ENCODE results near the gene SBF1. TPM values are rescaled to one million over a fixed set of nuclear protein-coding genes. Genes with fewer than 3 reads are reported as not detected.

SBF1 gene
- polyA plus RNA-seq, 1 donor from 2014 or later: 58.9 TPM

DNA sequence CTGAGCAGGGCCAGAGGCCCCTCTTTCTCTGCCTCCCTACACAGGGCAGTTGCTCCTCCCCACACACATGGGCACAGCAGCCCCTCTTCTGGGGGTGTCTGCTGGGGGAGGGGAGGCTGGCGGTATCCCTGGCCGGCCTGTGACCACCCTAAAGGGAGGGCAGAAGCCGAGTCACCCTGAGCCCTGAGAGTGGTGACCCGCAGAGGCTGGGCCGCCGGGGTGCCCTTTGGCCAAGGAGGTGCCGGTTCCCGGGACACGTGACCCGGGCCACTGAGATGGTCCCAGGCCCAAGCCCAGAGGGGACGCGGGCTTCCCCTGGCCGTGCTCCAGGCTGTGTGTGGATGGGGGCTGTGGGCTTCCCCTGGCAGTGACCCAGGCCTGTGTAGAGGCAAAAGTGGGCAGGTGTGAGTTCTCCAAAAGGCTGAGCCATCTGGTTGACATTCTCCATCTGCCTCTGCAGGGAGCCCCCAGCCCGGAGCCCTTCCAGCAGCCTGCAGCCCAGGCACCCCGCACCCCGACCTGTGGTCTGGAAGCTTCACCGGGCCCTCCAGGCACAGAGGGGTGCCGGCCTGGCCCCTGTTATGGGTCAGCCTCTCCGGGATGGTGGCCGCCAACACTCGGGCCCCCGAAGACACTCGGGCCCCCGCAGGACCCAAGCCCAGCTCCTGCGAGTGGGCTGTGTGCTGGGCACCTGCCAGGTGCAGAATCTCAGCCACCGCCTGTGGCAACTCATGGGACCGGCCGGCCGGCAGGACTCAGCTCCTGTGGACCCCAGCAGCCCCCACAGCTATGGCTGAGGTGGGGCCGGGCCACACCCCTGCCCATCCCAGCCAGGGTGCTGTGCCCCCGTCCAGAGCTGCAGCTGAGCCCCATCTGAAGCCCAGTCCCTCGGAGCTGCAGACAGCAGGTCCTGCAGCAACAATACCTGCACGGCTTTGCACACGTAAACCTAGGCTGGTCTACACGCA is 7.6 kb upstream of the SBF1 start:
- no peak overlapping the region for H3K27ac ChIP-seq (ENCODE audit: low read length)
- no peak for TF ChIP-seq RAD21 (conservative IDR thresholded peaks at IDR 0.05)
- TF ChIP-seq TAF1 (IDR thresholded peaks at IDR 0.05; ENCODE audit: low read depth): no peak
- TF ChIP-seq, protein P1, sequence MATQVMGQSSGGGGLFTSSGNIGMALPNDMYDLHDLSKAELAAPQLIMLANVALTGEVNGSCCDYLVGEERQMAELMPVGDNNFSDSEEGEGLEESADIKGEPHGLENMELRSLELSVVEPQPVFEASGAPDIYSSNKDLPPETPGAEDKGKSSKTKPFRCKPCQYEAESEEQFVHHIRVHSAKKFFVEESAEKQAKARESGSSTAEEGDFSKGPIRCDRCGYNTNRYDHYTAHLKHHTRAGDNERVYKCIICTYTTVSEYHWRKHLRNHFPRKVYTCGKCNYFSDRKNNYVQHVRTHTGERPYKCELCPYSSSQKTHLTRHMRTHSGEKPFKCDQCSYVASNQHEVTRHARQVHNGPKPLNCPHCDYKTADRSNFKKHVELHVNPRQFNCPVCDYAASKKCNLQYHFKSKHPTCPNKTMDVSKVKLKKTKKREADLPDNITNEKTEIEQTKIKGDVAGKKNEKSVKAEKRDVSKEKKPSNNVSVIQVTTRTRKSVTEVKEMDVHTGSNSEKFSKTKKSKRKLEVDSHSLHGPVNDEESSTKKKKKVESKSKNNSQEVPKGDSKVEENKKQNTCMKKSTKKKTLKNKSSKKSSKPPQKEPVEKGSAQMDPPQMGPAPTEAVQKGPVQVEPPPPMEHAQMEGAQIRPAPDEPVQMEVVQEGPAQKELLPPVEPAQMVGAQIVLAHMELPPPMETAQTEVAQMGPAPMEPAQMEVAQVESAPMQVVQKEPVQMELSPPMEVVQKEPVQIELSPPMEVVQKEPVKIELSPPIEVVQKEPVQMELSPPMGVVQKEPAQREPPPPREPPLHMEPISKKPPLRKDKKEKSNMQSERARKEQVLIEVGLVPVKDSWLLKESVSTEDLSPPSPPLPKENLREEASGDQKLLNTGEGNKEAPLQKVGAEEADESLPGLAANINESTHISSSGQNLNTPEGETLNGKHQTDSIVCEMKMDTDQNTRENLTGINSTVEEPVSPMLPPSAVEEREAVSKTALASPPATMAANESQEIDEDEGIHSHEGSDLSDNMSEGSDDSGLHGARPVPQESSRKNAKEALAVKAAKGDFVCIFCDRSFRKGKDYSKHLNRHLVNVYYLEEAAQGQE (IDR thresholded peaks at IDR 0.05; ENCODE audit: borderline replicate concordance): no peak
- no peak for TF ChIP-seq EP300 (conservative IDR thresholded peaks at IDR 0.05; ENCODE audit: poor library complexity, severe bottlenecking)
- no peak for TF ChIP-seq EZH2 (IDR thresholded peaks at IDR 0.05; ENCODE audit: borderline replicate concordance, insufficient read depth, low read length, poor library complexity, severe bottlenecking)
- H3K4me2 ChIP-seq (ENCODE audit: low read length): no peak overlapping the region
- no peaks in the 10 kb centered on the region for H3K79me2 ChIP-seq (replicated peaks; ENCODE audit: insufficient read depth, low read length)
- H3K9me3 ChIP-seq (ENCODE audit: low read length): no peaks in the 10 kb centered on the region
- no peaks in the 10 kb centered on the region for H3K9me2 ChIP-seq (ENCODE audit: insufficient read depth, low read length)
- no peaks in the 10 kb centered on the region for H4K20me1 ChIP-seq (ENCODE audit: insufficient read depth)
- no peak overlapping the region for H3K9ac ChIP-seq (ENCODE audit: low read length)
- no peaks in the 10 kb centered on the region for H3F3A ChIP-seq (ENCODE audit: insufficient read depth, low read length, poor library complexity, severe bottlenecking)
- peaks cover 32% of the 10 kb centered on the region for H3K27me3 ChIP-seq (ENCODE audit: insufficient read depth, low read depth, low read length)
- no peaks in the 10 kb centered on the region for H3K36me3 ChIP-seq (ENCODE audit: insufficient read depth, low read length)
- no peak overlapping the region for H2AFZ ChIP-seq (ENCODE audit: low read depth, low read length)
- H3K4me3 ChIP-seq (ENCODE audit: low read length): no peak overlapping the region

DNA sequence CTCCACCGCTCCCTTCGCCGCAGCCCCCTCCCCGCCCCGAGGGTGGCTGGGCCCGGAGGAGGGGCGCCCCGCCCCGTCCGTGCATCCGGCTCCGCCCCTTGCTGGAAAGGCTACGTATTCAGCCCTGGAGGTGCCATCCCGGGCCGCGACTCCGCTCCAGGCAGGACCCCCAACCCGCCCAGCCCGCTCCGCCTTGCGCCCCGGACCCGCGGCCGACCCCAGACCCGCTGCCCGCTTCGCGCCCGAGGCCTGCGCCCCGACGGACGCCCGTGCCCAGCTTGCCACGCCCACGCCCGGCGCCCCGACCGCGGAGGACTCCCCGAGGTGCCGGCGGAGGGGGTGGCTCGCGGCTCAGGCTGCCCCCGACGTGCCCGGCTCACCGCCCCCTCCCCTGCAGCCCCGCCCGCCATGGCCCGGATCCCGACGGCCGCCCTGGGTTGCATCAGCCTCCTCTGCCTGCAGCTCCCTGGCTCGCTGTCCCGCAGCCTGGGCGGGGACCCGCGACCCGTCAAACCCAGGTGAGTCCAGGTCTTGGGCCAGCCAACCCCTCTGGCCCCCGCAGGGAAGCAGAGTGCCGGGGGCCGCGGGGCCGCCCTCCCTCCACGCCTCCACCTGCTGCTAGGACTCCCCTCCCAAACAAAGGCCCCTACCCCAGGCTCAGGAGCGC is 6.7 kb upstream of the SBF1 start, which contains the start of gene ADM2:
Gene ADM2, plus strand, starts transcription at position 104 of the 667 bp plus-strand sequence. Its CDS starts 305 bp downstream, at position 409.
- H3K36me3 ChIP-seq (ENCODE audit: insufficient read depth, low read length): no peaks in the 10 kb centered on the region
- TF ChIP-seq, protein P1 (IDR thresholded peaks at IDR 0.05; ENCODE audit: borderline replicate concordance): no peak
- TF ChIP-seq, protein P2, sequence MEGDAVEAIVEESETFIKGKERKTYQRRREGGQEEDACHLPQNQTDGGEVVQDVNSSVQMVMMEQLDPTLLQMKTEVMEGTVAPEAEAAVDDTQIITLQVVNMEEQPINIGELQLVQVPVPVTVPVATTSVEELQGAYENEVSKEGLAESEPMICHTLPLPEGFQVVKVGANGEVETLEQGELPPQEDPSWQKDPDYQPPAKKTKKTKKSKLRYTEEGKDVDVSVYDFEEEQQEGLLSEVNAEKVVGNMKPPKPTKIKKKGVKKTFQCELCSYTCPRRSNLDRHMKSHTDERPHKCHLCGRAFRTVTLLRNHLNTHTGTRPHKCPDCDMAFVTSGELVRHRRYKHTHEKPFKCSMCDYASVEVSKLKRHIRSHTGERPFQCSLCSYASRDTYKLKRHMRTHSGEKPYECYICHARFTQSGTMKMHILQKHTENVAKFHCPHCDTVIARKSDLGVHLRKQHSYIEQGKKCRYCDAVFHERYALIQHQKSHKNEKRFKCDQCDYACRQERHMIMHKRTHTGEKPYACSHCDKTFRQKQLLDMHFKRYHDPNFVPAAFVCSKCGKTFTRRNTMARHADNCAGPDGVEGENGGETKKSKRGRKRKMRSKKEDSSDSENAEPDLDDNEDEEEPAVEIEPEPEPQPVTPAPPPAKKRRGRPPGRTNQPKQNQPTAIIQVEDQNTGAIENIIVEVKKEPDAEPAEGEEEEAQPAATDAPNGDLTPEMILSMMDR (IDR thresholded peaks at IDR 0.05; ENCODE audit: poor library complexity, severe bottlenecking): no peak
- TF ChIP-seq MXI1 (conservative IDR thresholded peaks at IDR 0.05; ENCODE audit: poor library complexity, severe bottlenecking) (no peak), RAD21 (conservative IDR thresholded peaks at IDR 0.05) (no peak), TAF1 (IDR thresholded peaks at IDR 0.05; ENCODE audit: low read depth) (no peak), EZH2 (IDR thresholded peaks at IDR 0.05; ENCODE audit: borderline replicate concordance, insufficient read depth, low read length, poor library complexity, severe bottlenecking) (no peak), POLR2AphosphoS5 (IDR thresholded peaks at IDR 0.05) (no peak), EP300 (conservative IDR thresholded peaks at IDR 0.05; ENCODE audit: poor library complexity, severe bottlenecking) (no peak), SMC3 (conservative IDR thresholded peaks at IDR 0.05; ENCODE audit: poor library complexity) (no peak)
- no peaks in the 10 kb centered on the region for H3K9me2 ChIP-seq (ENCODE audit: insufficient read depth, low read length)
- H3K9me3 ChIP-seq (ENCODE audit: low read length): no peaks in the 10 kb centered on the region
- H3K79me2 ChIP-seq (replicated peaks; ENCODE audit: insufficient read depth, low read length): no peaks in the 10 kb centered on the region
- H3K27me3 ChIP-seq (ENCODE audit: insufficient read depth, low read depth, low read length): peaks cover 32% of the 10 kb centered on the region
- H3K9ac ChIP-seq (ENCODE audit: low read length): no peak within 1 kb of the TSS
- H3K4me3 ChIP-seq (ENCODE audit: low read length): no peak within 1 kb of the TSS
- H2AFZ ChIP-seq (ENCODE audit: low read depth, low read length): no peak within 1 kb of the TSS
- H4K20me1 ChIP-seq (ENCODE audit: insufficient read depth): no peaks in the 10 kb centered on the region
- H3K4me2 ChIP-seq (ENCODE audit: low read length): no peak within 1 kb of the TSS
- H3K27ac ChIP-seq (ENCODE audit: low read length): no peak within 1 kb of the TSS
- no peaks in the 10 kb centered on the region for H3F3A ChIP-seq (ENCODE audit: insufficient read depth, low read length, poor library complexity, severe bottlenecking)
